ENCODE results near the gene ABCC1.
"Not testable (repeated sequence)": the region's sequence is repeated elsewhere in the genome, so short reads cannot be mapped to it uniquely, and the experiment has no call there.

ABCC1 gene

DNA sequence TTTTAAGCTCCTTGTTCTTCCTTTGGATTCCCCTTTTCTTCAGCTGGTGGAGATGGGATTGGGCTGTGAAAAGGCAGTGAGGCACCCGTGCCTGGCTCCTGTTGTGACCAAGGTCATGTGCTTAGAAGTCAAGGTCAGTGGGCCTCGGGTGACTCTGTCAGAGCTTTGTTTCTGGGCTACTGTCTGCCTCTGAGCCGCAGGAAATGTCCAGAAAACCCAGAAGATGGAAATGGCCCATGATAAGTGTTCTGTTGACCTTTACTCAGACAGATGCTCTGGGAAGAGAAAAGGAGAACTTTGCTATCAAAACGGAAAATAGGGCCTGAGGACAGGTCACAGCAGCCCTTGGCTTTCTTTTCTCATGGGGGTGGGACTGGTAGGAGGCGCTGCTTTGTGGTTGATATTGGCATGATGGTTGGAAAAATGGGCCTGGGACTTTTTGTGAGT lies 2.9 kb downstream of the ABCC1 start:
- TF ChIP-seq, protein P1, sequence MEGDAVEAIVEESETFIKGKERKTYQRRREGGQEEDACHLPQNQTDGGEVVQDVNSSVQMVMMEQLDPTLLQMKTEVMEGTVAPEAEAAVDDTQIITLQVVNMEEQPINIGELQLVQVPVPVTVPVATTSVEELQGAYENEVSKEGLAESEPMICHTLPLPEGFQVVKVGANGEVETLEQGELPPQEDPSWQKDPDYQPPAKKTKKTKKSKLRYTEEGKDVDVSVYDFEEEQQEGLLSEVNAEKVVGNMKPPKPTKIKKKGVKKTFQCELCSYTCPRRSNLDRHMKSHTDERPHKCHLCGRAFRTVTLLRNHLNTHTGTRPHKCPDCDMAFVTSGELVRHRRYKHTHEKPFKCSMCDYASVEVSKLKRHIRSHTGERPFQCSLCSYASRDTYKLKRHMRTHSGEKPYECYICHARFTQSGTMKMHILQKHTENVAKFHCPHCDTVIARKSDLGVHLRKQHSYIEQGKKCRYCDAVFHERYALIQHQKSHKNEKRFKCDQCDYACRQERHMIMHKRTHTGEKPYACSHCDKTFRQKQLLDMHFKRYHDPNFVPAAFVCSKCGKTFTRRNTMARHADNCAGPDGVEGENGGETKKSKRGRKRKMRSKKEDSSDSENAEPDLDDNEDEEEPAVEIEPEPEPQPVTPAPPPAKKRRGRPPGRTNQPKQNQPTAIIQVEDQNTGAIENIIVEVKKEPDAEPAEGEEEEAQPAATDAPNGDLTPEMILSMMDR (IDR thresholded peaks at IDR 0.05; ENCODE audit: insufficient read depth, low read depth, low read length, missing control alignments), result no peak
- no peak overlapping the region for H3K4me3 ChIP-seq (ENCODE audit: low read length)
- DNase-seq (ENCODE audit: low read depth), result no peak

DNA sequence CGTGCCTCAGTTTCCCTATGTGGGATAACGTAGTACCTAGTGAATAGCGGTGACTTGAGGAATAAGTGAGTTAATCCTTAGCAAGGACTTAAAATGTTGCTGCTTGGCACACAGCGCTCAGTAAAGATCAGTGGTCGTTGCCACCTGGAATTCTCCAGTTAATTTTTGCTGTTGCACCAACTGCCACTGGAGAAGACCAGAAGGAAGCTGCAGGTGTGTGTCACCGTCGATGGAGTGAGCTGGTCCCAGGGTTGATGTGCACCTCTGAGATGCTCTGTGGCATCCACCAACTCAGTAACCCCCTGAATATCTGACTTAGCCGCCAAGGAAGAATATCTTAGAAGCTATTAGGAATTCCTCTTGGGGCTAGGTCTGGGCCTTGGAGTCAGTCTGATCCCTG lies 4.1 kb downstream of the ABCC1 start:
- no peak overlapping the region for H3K4me3 ChIP-seq (ENCODE audit: low read length)
- no peak for DNase-seq (ENCODE audit: low read depth)
- TF ChIP-seq, protein P1 (IDR thresholded peaks at IDR 0.05; ENCODE audit: insufficient read depth, low read depth, low read length, missing control alignments), result no peak

DNA sequence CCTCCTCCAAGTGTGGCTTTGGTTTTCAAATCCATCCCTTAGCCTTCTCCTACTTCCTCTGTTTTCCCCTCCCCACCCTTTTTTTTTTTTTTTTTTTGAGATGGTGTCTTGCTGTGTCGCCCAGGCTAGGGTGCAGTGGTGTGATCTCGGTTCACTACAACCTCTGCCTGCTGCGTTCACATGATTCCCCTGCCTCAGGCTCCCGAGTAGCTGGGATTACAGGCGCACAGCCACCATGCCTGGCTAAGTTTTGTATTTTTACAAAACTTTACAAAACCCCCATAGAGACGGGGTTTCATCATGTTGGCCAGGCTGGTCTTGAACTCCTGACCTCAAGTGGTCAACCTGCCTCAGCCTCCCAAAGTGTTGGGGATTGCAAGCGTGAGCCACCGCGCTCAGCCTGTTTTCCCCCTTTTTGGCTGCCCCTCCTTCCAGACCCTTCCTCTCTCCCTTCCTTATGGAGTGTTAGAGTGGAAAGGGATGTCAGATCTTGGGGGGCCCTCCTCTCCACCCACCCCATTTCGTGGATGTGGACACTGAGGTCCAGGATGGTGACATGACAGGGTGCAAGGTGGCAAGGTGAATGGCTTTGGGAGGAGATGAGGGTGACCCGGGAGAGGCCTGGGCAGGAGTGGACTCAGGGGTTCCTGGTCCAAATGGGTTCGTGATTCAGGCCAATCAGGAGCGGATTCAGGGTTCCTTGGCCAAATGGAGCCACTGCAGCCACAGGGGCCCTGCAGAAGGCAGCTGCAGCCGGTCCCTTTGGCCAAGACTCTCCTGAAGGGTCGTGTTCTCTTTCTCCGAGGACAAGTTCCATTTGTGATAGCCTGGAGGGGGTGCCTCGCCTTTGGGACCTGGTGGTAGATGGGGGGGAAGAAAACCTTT lies 4.8 kb downstream of the ABCC1 start:
- TF ChIP-seq, protein P1 (IDR thresholded peaks at IDR 0.05; ENCODE audit: insufficient read depth, low read depth, low read length, missing control alignments), result no peak
- H3K4me3 ChIP-seq (ENCODE audit: low read length), result no peak overlapping the region
- DNase-seq (ENCODE audit: low read depth), result no peak

DNA sequence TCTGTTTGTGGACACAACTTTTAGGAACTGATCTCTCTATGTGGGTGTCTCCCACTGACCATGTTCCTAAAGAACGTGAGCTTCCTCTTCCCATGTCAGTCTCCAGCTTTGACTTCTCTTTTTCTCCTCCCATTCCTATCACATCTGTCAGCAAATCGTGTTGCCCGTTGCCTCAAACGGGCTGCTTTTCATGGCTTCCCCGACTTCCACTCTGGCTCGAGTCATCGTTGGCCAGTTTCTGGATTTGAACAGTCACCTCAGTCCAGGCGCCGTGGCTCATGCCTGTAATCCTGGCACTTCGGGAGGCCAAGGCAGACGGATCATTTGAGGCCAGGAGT lies 5.4 kb downstream of the ABCC1 start:
- no peak overlapping the region for H3K4me3 ChIP-seq (ENCODE audit: low read length)
- TF ChIP-seq, protein P1 (IDR thresholded peaks at IDR 0.05; ENCODE audit: insufficient read depth, low read depth, low read length, missing control alignments), result no peak
- no peak for DNase-seq (ENCODE audit: low read depth)

DNA sequence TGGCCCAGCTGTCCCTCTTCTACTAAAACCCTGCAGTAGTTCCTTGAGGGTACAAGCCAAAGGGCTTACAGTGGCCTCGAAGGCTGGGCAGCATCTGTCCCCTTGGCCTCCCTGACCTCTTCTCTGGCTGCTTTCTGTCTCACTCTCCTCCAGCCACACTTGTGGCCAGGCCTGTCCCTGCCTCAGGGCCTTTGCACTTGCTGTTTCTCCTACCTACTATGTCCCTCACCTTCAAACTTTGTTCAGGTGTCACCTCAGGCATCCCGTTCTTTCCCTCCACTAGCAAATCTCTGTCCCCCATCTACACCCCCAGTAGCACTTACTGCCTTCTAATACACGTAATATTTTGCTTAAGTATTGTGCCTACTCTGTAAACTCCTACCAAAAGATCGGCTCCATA lies 6.0 kb downstream of the ABCC1 start:
- no peak overlapping the region for H3K4me3 ChIP-seq (ENCODE audit: low read length)
- TF ChIP-seq, protein P1 (IDR thresholded peaks at IDR 0.05; ENCODE audit: insufficient read depth, low read depth, low read length, missing control alignments), result no peak
- DNase-seq (ENCODE audit: low read depth), result no peak

DNA sequence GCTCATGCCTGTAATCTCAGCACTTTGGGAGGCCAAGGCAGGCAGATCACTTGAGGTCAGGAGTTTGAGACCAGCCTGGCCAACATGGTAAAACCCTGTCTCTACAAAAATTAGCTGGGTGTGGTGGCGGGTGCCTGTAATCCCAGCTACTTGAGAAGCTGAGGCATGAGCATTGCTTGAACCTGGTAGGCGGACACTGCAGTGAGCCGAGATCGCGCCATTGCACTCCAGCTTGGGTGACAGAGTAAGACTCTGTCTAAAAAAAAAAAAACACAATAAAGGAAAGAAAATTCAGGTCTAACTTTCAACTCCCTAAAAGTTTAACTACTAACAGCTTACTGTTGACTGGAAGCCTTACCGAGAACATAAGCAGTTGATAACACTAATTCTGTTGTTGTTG lies 6.7 kb downstream of the ABCC1 start:
- not testable (repeated sequence) for DNase-seq (ENCODE audit: low read depth); H3K4me3 ChIP-seq (ENCODE audit: low read length)

DNA sequence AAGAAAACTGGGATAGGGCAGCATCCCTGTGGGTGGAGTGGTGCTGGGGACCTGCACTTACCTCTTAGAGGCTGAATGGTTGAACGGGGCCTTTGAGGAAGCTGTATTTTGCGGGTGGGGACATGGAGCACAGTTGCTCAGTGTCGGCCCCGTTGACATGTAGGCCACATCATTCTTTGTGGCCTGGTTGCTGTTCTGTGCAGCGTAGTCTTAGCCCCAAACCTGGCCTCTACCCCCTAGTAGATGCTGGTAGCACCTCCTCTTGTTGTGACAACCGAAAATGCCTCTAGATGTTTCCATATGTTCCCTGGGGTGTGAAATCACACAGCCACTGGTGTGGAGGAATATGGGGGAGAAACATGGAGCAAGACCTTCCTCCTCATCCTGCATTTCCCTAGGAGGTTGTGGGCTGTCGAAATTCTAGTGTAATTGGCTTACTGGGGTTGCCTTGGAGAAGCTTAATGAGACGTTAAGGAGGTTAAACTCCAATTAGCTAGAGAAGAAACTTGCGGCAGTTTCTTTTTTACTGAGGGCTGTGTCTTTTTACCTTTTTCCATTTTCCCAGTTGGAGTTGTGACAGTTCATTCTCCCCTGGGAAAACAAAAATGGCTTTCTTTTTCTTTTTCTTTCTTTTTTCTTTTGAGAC lies 9.4 kb downstream of the ABCC1 start:
- no peak for DNase-seq (ENCODE audit: low read depth)
- TF ChIP-seq, protein P1 (IDR thresholded peaks at IDR 0.05; ENCODE audit: insufficient read depth, low read depth, low read length, missing control alignments), result no peak
- no peak overlapping the region for H3K4me3 ChIP-seq (ENCODE audit: low read length)
